K562 (cell line): ENCODE results near the gene SNAP23. TPM values are rescaled to one million over a fixed set of nuclear protein-coding genes. Genes with fewer than 3 reads are reported as not detected.

Source experiments
- ARID1B ChIP-seq: fragments of 450-650 bp; IDR thresholded peaks from 2 replicates; pipeline ENCODE4 v1.6.1; 2016; ENCODE audit warnings: antibody characterized with exemption, mild to moderate bottlenecking, inconsistent platforms
- ARID2 ChIP-seq: fragments of 450-650 bp; IDR thresholded peaks from 2 replicates; pipeline ENCODE4 v1.6.1; 2017; ENCODE audit warnings: antibody characterized with exemption, mild to moderate bottlenecking
- CCAR2 ChIP-seq: fragments of 200-400 bp; formaldehyde crosslinking; IDR thresholded peaks from 2 replicates; pipeline ENCODE4 v1.6.1; 2017; ENCODE audit warnings: mild to moderate bottlenecking, low read depth, low read length
- CXXC5 ChIP-seq: fragments of 250-450 bp; sonication (Bioruptor Pico); IDR thresholded peaks from 2 replicates; pipeline ENCODE4 v1.8.0; 2022; ENCODE audit warnings: inconsistent platforms, mild to moderate bottlenecking, moderate library complexity
- EP400 ChIP-seq: fragments of 450-650 bp; IDR thresholded peaks from 2 replicates; pipeline ENCODE4 v1.6.1; 2017; ENCODE audit warnings: antibody characterized with exemption, mild to moderate bottlenecking, moderate library complexity
- UBTF ChIP-seq, 2 experiments: IDR thresholded peaks; 2 replicates each; pipeline ENCODE4 v1.6.1; 2012; ENCODE audit warnings: improper control_type of control experiment in 2 of 2, low read depth in 2 of 2, low read length in 2 of 2, borderline replicate concordance in 1 of 2
- XRCC5 ChIP-seq: fragments of 200-400 bp; formaldehyde crosslinking; IDR thresholded peaks from 2 replicates; pipeline ENCODE4 v1.6.1; 2017; ENCODE audit warnings: low read depth, mild to moderate bottlenecking, low read length
- YBX1 ChIP-seq: fragments of 450-650 bp; IDR thresholded peaks from 2 replicates; pipeline ENCODE4 v1.7.1; 2016; ENCODE audit warnings: mild to moderate bottlenecking
- ZFPM2 ChIP-seq: fragments of 250-450 bp; sonication (Bioruptor Pico); IDR thresholded peaks from 2 replicates; pipeline ENCODE4 v1.5.1; 2022; ENCODE audit warnings: mild to moderate bottlenecking
- ZNF384 ChIP-seq: IDR thresholded peaks from 2 replicates; pipeline ENCODE4 v1.6.1; 2012; ENCODE audit warnings: low read depth, low read length, improper control_type of control experiment
- ZNF592 ChIP-seq: fragments of 450-650 bp; IDR thresholded peaks from 2 replicates; pipeline ENCODE4 v1.6.1; 2017; ENCODE audit warnings: antibody characterized with exemption, mild to moderate bottlenecking
- ZNF740 ChIP-seq, 3 experiments: fragments of 200-800 bp in 1 of 3; sonication (Bioruptor generic) in 1 of 3; sonication (generic) in 1 of 3; formaldehyde crosslinking in 1 of 3; IDR thresholded peaks; 2 replicates each; pipeline versions ENCODE4 v1.6.1 to v1.8.0; 2016 to 2022; ENCODE audit warnings: mild to moderate bottlenecking in 2 of 3, missing compliant biosample characterization in 2 of 3, missing genetic modification characterization in 2 of 3, missing genetic modification reagents in 1 of 3
- polyA plus RNA-seq, 8 experiments: library from polyadenylated mRNA; depleted of rRNA in 4 of 8; stranded (reverse) in 5 of 8; unstranded in 3 of 8; fragments of >200 nt; fragmentation: Nextera tagmentation in 2 of 8; fragmentation: Illumina TruSeq in 1 of 8; extraction: Ambion mirVana in 2 of 8; extraction: Trizol in 1 of 8; gene quantifications; 2 replicates each; pipeline versions ENCODE4 v1.2.1 to v1.2.3, GENCODE V29; 2011 to 2014; ENCODE audit warnings: inconsistent platforms in 1 of 8, missing spikeins in 1 of 8
- total RNA-seq, 7 experiments: library from RNA; depleted of rRNA in 6 of 7; stranded (reverse); fragments of >200 nt in 6 of 7; fragmentation: Illumina TruSeq in 2 of 7; extraction: Trizol in 2 of 7; gene quantifications; 2 replicates each; pipeline versions ENCODE4 v1.2.1 to v1.2.3, GENCODE V29; 2011 to 2021; ENCODE audit warnings: low replicate concordance in 1 of 7
- TF ChIP-seq, protein P1 (sequence below): fragments of 450-650 bp; IDR thresholded peaks from one replicate; pipeline ENCODE4 v1.6.1; 2018; ENCODE audit warnings: mild to moderate bottlenecking, moderate library complexity; ENCODE audit not compliant: partially characterized antibody
- TF ChIP-seq, protein P2 (sequence below): IDR thresholded peaks from 2 replicates; pipeline ENCODE4 v1.6.1; 2014; ENCODE audit warnings: antibody characterized with exemption

SNAP23 gene
- total and polyA plus RNA-seq, 9 of the 15 experiments (the other 6 are each of a cell fraction or from before 2014, with no cell fraction given): 78.9 to 168 (median 117) TPM

- no peak; the same call in 1 of the 2 replicates for TF ChIP-seq ZNF592
- peak; percentile 47; the same call in 1 of the 2 replicates for TF ChIP-seq ZNF740 (CRISPR knock-in tag; IDR thresholded peaks at IDR 0.05)
- TF ChIP-seq ZNF740 (tag; IDR thresholded peaks at IDR 0.05): no peak
- peak; percentile 13; the same call in 1 of the 2 replicates for TF ChIP-seq ARID1B
- TF ChIP-seq XRCC5: no peak
- no peak for TF ChIP-seq YBX1
- 0 out of 2 replicates have a peak, but pooled peaks have one; percentile 7 for TF ChIP-seq ZNF384
- no peak for TF ChIP-seq ZFPM2 (CRISPR knock-in tag)
- TF ChIP-seq, protein P1, sequence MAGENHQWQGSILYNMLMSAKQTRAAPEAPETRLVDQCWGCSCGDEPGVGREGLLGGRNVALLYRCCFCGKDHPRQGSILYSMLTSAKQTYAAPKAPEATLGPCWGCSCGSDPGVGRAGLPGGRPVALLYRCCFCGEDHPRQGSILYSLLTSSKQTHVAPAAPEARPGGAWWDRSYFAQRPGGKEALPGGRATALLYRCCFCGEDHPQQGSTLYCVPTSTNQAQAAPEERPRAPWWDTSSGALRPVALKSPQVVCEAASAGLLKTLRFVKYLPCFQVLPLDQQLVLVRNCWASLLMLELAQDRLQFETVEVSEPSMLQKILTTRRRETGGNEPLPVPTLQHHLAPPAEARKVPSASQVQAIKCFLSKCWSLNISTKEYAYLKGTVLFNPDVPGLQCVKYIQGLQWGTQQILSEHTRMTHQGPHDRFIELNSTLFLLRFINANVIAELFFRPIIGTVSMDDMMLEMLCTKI: no peak
- TF ChIP-seq CCAR2: no peak
- TF ChIP-seq UBTF (IDR thresholded peaks at IDR 0.05; ENCODE audit: borderline replicate concordance in 1 of 2, low read depth in 2 of 2, low read length in 2 of 2): peak; percentile 35 to 82; a peak in 2 of 4 replicates
- no peak for TF ChIP-seq ARID2
- TF ChIP-seq, protein P2, sequence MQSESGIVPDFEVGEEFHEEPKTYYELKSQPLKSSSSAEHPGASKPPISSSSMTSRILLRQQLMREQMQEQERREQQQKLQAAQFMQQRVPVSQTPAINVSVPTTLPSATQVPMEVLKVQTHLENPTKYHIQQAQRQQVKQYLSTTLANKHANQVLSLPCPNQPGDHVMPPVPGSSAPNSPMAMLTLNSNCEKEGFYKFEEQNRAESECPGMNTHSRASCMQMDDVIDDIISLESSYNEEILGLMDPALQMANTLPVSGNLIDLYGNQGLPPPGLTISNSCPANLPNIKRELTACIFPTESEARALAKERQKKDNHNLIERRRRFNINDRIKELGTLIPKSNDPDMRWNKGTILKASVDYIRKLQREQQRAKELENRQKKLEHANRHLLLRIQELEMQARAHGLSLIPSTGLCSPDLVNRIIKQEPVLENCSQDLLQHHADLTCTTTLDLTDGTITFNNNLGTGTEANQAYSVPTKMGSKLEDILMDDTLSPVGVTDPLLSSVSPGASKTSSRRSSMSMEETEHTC: no peak
- TF ChIP-seq EP400: peak; percentile 91
- TF ChIP-seq CXXC5: peak; percentile 98
Measured at GRCh38 chr15:42548249-42549031, 53.0 kb downstream of the SNAP23 start, which contains the start of the genes HAUS2 and LRRC57 (continued).
